Nephron progenitor cell (in vitro differentiated cells): Measurements from ENCODE around the gene XPOT.

Experiments used
- DNase-seq: peaks from one replicate; pipeline ENCODE4 v3.0.0; 2021
- H3K27ac Mint-ChIP-seq: 2 replicates; pipeline ENCODE4 v1.8.0; 2021; ENCODE audit warnings: mild to moderate bottlenecking, moderate library complexity, mixed read lengths
- H3K27me3 Mint-ChIP-seq: 2 replicates; pipeline ENCODE4 v1.8.0; 2021; ENCODE audit warnings: mild to moderate bottlenecking, low read depth, mixed read lengths; ENCODE audit not compliant: poor library complexity
- H3K36me3 Mint-ChIP-seq: 2 replicates; pipeline ENCODE4 v1.8.0; 2021; ENCODE audit warnings: low read depth, mixed read lengths
- H3K4me1 Mint-ChIP-seq: 2 replicates; pipeline ENCODE4 v1.8.0; 2021; ENCODE audit warnings: mixed read lengths
- H3K4me3 Mint-ChIP-seq: 2 replicates; pipeline ENCODE4 v1.8.0; 2021; ENCODE audit warnings: mild to moderate bottlenecking, moderate library complexity, mixed read lengths
- H3K9me3 Mint-ChIP-seq: 2 replicates; pipeline ENCODE4 v1.8.0; 2021; ENCODE audit warnings: mild to moderate bottlenecking, moderate library complexity, mixed read lengths
- CTCF ChIP-seq: fragments of 200-600 bp; sonication (generic); IDR thresholded peaks from 2 replicates; pipeline ENCODE4 v1.5.0; 2021; ENCODE audit warnings: antibody characterized with exemption

Gene XPOT

DNA sequence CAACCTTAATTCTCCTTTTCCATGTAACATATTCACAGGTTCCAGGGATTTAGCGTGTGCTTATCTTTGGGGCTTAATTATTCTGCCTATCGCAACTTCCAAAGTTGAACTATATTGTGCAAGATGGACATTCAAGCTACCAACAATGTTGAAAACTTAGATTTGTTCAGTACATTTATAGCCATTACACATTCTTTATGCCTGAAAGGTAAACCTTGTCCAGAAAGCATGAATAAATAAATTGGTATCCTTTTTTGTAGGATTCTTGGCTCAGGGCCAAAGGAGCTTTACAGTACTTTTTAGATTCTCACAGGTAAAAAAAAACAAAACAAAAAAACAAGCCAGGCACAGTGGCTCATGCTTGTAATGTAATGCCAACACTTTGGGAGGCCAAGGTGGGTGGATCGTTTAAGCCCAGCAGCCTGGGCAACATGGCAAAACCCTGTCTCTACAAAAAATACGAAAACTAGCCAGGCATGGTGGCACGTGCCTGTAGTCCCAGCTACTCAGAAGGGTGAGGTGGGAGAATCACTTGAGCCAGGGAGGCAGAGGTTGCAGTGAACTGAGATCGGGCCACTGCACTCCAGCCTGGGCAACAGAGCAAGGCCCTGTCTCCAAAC lies 16.9 kb upstream of the XPOT start:
- Mint-ChIP-seq H3K4me1 (no peaks in the 10 kb centered on the region), H3K9me3 (no peaks in the 10 kb centered on the region), H3K4me3 (no peak overlapping the region), H3K27ac (no peak overlapping the region), H3K36me3 (no peaks in the 10 kb centered on the region), H3K27me3 (peaks cover 6% of the 10 kb centered on the region)
- no peak for TF ChIP-seq CTCF
- no peak for DNase-seq

DNA sequence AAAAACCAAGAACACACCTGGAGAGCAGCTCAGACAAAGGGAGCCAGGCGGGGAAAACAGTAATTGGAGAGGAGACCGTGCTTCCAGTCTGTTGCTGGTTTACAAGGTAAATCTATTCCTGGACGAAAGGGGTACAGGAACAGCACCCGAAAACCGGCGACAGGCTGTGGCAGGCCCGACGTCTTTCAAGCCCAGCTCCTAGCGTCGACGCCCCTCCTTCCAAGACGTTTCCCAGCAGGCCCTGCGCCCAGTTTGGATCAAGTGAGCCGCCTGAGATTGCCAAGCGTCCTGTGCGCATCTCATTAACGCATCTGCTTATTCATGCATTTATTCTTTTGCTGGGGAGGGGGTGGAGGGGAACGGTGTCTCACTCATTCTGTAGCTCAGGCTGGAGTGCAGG lies 15.0 kb upstream of the XPOT start:
- no peak overlapping the region for H3K27ac Mint-ChIP-seq
- peaks cover 3% of the 10 kb centered on the region for H3K27me3 Mint-ChIP-seq
- H3K4me1 Mint-ChIP-seq = no peaks in the 10 kb centered on the region
- H3K4me3 Mint-ChIP-seq = no peak overlapping the region
- H3K9me3 Mint-ChIP-seq = no peaks in the 10 kb centered on the region
- no peak for TF ChIP-seq CTCF
- no peak for DNase-seq
- H3K36me3 Mint-ChIP-seq = no peaks in the 10 kb centered on the region

DNA sequence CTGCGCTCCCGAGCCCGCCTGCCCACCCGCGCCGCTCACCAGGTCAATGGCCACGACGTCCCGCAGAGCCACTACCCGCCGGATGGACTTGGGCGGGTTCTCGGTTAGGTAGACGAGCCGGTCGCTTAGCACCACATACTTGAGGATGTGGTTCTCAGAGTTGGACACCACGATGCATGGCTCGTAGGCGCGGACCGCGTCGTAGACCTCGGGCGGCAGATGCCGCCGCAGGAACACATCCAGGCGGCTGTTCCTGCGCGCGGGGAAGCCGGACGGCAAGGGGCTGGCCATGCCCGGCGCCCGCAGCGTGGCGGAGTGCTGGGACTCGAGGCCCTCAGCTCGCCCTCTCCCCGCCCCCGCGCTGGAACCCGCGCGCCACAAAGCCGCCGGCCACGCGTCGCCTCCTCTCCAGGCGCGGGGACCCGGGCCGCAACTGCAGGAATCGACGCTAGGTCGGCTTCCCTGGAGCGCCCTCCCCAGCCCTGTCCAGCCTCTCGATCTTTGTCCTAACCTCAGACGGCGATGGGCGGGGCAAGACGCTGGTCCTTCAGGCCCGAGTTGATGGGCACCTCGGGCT lies 13.8 kb upstream of the XPOT start, which contains the start of gene C12orf56:
Gene C12orf56 (minus strand): TSS at position 484 of the 577 bp plus-strand sequence. CDS start 193 bp downstream, at position 291.
- TF ChIP-seq CTCF = no peak
- peaks cover 3% of the 10 kb centered on the region for H3K27me3 Mint-ChIP-seq
- DNase-seq = no peak
- no peaks in the 10 kb centered on the region for H3K9me3 Mint-ChIP-seq
- H3K4me3 Mint-ChIP-seq = no peak within 1 kb of the TSS
- no peaks in the 10 kb centered on the region for H3K36me3 Mint-ChIP-seq
- no peak within 1 kb of the TSS for H3K27ac Mint-ChIP-seq
- H3K4me1 Mint-ChIP-seq = no peaks in the 10 kb centered on the region

GRCh38 chr12:64392221-64392620 lies 12.0 kb upstream of the XPOT start:
- H3K4me1 Mint-ChIP-seq = no peaks in the 10 kb centered on the region
- no peaks in the 10 kb centered on the region for H3K36me3 Mint-ChIP-seq
- DNase-seq = no peak
- no peaks in the 10 kb centered on the region for H3K9me3 Mint-ChIP-seq
- H3K4me3 Mint-ChIP-seq = no peak overlapping the region
- H3K27ac Mint-ChIP-seq = no peak overlapping the region
- peak; percentile 31 for TF ChIP-seq CTCF
- H3K27me3 Mint-ChIP-seq = peaks cover 7% of the 10 kb centered on the region

DNA sequence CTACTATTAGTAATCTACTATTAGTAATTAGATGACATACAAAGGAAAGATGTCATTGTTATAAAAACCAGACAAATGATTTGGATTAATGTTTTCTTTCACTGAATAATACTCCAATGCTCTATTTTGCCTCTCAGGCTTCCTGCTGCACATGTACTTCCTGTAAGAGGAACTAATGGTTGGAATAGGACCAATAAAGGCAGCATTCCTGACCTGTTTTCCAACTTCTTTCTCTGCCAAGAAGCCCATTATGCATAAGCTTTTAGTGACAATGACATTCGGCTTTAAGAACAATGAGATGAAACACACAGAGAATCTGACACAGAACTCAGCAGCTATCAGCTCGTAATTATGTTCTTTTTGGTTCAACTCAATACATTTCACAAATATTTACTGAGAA lies 8.5 kb upstream of the XPOT start:
- Mint-ChIP-seq H3K36me3 (no peaks in the 10 kb centered on the region), H3K27ac (no peak overlapping the region), H3K4me3 (no peak overlapping the region)

More for the DNA sequence above, 8.5 kb upstream of the XPOT start:
- peaks cover 8% of the 10 kb centered on the region for H3K4me1 Mint-ChIP-seq
- H3K9me3 Mint-ChIP-seq = no peaks in the 10 kb centered on the region
- H3K27me3 Mint-ChIP-seq = peaks cover 4% of the 10 kb centered on the region
- TF ChIP-seq CTCF = no peak
- no peak for DNase-seq
